Measurements from ENCODE around the gene DHX34.

The DHX34 gene

GRCh38 chr19:47323409-47323808, 25.7 kb upstream of the DHX34 start:
- no peaks in the 10 kb centered on the region for H3K36me3 ChIP-seq (ENCODE audit: control insufficient read depth, insufficient read depth, low read length)
- no peak overlapping the region for H3K4me2 ChIP-seq (ENCODE audit: low read length)
- H3K4me3 ChIP-seq (ENCODE audit: low read depth, low read length), result no peak overlapping the region
- H3K79me2 ChIP-seq, result no peaks in the 10 kb centered on the region
- no peak overlapping the region for H3K27ac ChIP-seq
- H3K9me3 ChIP-seq (ENCODE audit: control insufficient read depth, low read length), result no peaks in the 10 kb centered on the region
- no peaks in the 10 kb centered on the region for H3K27me3 ChIP-seq (ENCODE audit: control insufficient read depth, insufficient read depth, low read length)
- H3K4me1 ChIP-seq, result no peaks in the 10 kb centered on the region
- TF ChIP-seq, protein P1, sequence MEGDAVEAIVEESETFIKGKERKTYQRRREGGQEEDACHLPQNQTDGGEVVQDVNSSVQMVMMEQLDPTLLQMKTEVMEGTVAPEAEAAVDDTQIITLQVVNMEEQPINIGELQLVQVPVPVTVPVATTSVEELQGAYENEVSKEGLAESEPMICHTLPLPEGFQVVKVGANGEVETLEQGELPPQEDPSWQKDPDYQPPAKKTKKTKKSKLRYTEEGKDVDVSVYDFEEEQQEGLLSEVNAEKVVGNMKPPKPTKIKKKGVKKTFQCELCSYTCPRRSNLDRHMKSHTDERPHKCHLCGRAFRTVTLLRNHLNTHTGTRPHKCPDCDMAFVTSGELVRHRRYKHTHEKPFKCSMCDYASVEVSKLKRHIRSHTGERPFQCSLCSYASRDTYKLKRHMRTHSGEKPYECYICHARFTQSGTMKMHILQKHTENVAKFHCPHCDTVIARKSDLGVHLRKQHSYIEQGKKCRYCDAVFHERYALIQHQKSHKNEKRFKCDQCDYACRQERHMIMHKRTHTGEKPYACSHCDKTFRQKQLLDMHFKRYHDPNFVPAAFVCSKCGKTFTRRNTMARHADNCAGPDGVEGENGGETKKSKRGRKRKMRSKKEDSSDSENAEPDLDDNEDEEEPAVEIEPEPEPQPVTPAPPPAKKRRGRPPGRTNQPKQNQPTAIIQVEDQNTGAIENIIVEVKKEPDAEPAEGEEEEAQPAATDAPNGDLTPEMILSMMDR (IDR thresholded peaks at IDR 0.05), result no peak
- no peak overlapping the region for H2AFZ ChIP-seq
- H3K9ac ChIP-seq, result no peak overlapping the region

- H3K79me2 ChIP-seq, result no peaks in the 10 kb centered on the region
- H2AFZ ChIP-seq, result no peak overlapping the region
- peak overlapping the region; percentile 27 for H3K4me3 ChIP-seq (ENCODE audit: low read depth, low read length)
- TF ChIP-seq, protein P1 (IDR thresholded peaks at IDR 0.05), result no peak
- H3K9ac ChIP-seq, result no peak overlapping the region
- no peaks in the 10 kb centered on the region for H3K36me3 ChIP-seq (ENCODE audit: control insufficient read depth, insufficient read depth, low read length)
- no peaks in the 10 kb centered on the region for H3K4me1 ChIP-seq
- peak overlapping the region; percentile 16 for H3K27ac ChIP-seq
- no peak overlapping the region for H3K4me2 ChIP-seq (ENCODE audit: low read length)
- no peaks in the 10 kb centered on the region for H3K27me3 ChIP-seq (ENCODE audit: control insufficient read depth, insufficient read depth, low read length)
- H3K9me3 ChIP-seq (ENCODE audit: control insufficient read depth, low read length), result no peaks in the 10 kb centered on the region
Observed at GRCh38 chr19:47323872-47324271, 25.2 kb upstream of the DHX34 start.

- Histone ChIP-seq H3K9me3 (ENCODE audit: control insufficient read depth, low read length) (no peaks in the 10 kb centered on the region), H3K4me1 (no peaks in the 10 kb centered on the region), H3K4me3 (ENCODE audit: low read depth, low read length) (no peak overlapping the region), H3K27me3 (ENCODE audit: control insufficient read depth, insufficient read depth, low read length) (no peaks in the 10 kb centered on the region), H2AFZ (no peak overlapping the region), H3K36me3 (ENCODE audit: control insufficient read depth, insufficient read depth, low read length) (no peaks in the 10 kb centered on the region), H3K9ac (no peak overlapping the region), H3K27ac (peak overlapping the region; percentile 16), H3K79me2 (no peaks in the 10 kb centered on the region), H3K4me2 (ENCODE audit: low read length) (no peak overlapping the region)
- TF ChIP-seq, protein P1 (IDR thresholded peaks at IDR 0.05), result no peak
Observed at GRCh38 chr19:47324502-47324901, 24.6 kb upstream of the DHX34 start.

DNA sequence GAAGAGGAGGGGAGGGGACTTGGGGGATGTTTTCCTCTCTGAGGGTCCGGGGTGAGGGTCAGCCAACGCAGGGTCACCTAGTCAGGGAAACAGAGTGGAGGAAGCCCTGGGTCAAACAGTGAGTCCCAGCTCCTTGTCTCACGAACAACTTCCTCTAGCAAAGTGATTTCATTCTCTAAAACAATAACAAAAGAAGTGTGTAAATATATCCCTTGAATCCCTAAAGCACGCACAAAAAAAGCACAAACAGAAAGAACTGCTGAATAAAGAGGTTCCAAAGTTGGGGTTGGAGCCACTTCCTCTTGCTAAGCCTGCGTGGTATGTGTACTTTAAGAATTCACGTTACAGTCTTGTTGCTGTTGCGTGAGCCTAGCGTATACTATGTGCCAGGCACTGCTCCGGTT, 18.6 kb upstream of the DHX34 start:
- no peaks in the 10 kb centered on the region for H3K27me3 ChIP-seq (ENCODE audit: control insufficient read depth, insufficient read depth, low read length)
- H3K4me3 ChIP-seq (ENCODE audit: low read depth, low read length), result no peak overlapping the region
- peak overlapping the region; percentile 66 for H3K27ac ChIP-seq
- no peaks in the 10 kb centered on the region for H3K36me3 ChIP-seq (ENCODE audit: control insufficient read depth, insufficient read depth, low read length)
- no peaks in the 10 kb centered on the region for H3K79me2 ChIP-seq
- H3K9me3 ChIP-seq (ENCODE audit: control insufficient read depth, low read length), result no peaks in the 10 kb centered on the region
- H3K4me1 ChIP-seq, result no peaks in the 10 kb centered on the region
- no peak overlapping the region for H2AFZ ChIP-seq
- no peak overlapping the region for H3K4me2 ChIP-seq (ENCODE audit: low read length)
- TF ChIP-seq, protein P1 (IDR thresholded peaks at IDR 0.05), result no peak
- no peak overlapping the region for H3K9ac ChIP-seq

- TF ChIP-seq, protein P1 (IDR thresholded peaks at IDR 0.05), result no peak
- Histone ChIP-seq H3K4me3 (ENCODE audit: low read depth, low read length) (no peak overlapping the region), H3K9me3 (ENCODE audit: control insufficient read depth, low read length) (no peaks in the 10 kb centered on the region), H3K27ac (no peak overlapping the region), H3K36me3 (ENCODE audit: control insufficient read depth, insufficient read depth, low read length) (no peaks in the 10 kb centered on the region), H3K4me2 (ENCODE audit: low read length) (no peak overlapping the region), H3K9ac (no peak overlapping the region), H3K4me1 (no peaks in the 10 kb centered on the region), H3K27me3 (ENCODE audit: control insufficient read depth, insufficient read depth, low read length) (no peaks in the 10 kb centered on the region), H3K79me2 (no peaks in the 10 kb centered on the region), H2AFZ (no peak overlapping the region)
Observed at GRCh38 chr19:47331490-47331889, 17.6 kb upstream of the DHX34 start.
